H1 (cell line): ENCODE measurements around the gene PNMA6E. TPM values are rescaled to one million over a fixed set of nuclear protein-coding genes. Genes with fewer than 3 reads are reported as not detected.
A peak's percentile ranks its signal among the peaks of the same experiment; 100 is the strongest.

Experiments used
- CBX8 ChIP-seq: fragments of 300-800, 300-1000 bp; sonication (generic); IDR thresholded peaks from 2 replicates; pipeline ENCODE4 v1.7.1; 2016; ENCODE audit warnings: low read depth, low read length, borderline replicate concordance
- E2F6 ChIP-seq: IDR thresholded peaks from 2 replicates; pipeline ENCODE4 v1.6.1; 2012; ENCODE audit warnings: inconsistent platforms
- polyA plus RNA-seq, 7 experiments: library from polyadenylated mRNA; depleted of rRNA in 3 of 7; stranded (reverse) in 5 of 7; unstranded in 2 of 7; fragments of >200 nt in 5 of 7; fragments of 200-250 nt in 2 of 7; gene quantifications; 1 replicate in 5 of 7; 2 replicates in 1 of 7; 4 replicates in 1 of 7; pipeline versions ENCODE4 v1.2.1 to v1.2.3, GENCODE V29; 2011 to 2013; ENCODE audit warnings: missing spikeins in 2 of 7, mixed read lengths in 2 of 7
- total RNA-seq: library from RNA; stranded (reverse); fragmentation: NEBNext Ultra II Directional; extraction: Animal tissue kit (Norgen Biotek cat#: 25700); gene quantifications from 2 replicates; pipeline ENCODE4 v1.2.1, GENCODE V29; 2021

Gene PNMA6E
- total and polyA plus RNA-seq, 2 of the 8 experiments (the other 6 are each of a cell fraction or from before 2014, with no cell fraction given) = not detected

DNA sequence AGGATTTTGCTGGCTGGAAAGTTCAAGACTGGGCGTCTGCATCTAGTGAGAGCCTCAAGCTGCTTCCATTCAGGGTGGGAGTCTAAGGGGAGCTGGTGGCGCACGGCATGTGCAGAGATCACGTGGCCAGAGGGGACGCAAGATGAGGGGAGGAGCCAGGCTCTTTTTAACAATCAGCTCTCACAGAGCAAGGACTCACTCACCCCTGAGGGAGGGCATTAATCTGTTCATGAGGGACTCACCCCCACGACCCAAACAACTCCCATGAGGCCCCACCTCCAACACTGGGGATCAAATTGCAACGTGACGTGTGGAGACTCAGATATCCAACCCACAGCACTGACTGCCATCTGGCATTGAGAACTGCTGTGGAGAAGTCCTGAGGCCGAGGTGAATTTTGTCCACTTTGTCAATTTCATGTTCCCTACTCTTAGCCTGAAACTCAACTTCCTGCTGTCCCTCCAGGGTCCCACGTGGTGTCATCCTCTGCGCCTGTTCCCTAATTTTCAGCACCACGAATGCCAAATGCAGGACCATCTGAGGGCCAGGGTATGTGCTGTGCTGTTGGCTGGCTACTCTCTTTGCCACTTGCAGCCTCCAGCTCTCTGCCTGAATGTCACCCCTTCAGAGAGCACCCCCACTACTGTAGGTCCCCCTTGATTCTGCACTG lies 15.8 kb upstream of the PNMA6E start (continued):
- TF ChIP-seq E2F6 = peak; percentile 57; the same call in 1 of the 2 replicates
- TF ChIP-seq CBX8 = no peak
